Hematopoietic multipotent progenitor cell treated with erythropoietin and hydrocortisone succinate and interleukin-3 and kit ligand, for 15 days (in vitro differentiated cells): Measurements from ENCODE around the gene TNS2.

Experiments used
- DNase-seq: peaks from one replicate; pipeline ENCODE4 v3.0.0-alpha.2; 2015; ENCODE audit warnings: low spot score

Gene TNS2

GRCh38 chr12:53113951-53114350 is 64.1 kb downstream of the TNS2 start:
- DNase-seq, result no peak
